Trophoblast cell (in vitro differentiated cells and primary cell): ENCODE results near the gene CRX.

Source experiments
- DNase-seq, 2 donors: peaks; one replicate each; pipeline ENCODE4 v3.0.0-alpha.2; 2016
- H2AFZ ChIP-seq: 2 replicates; pipeline ENCODE4 v1.6.1; 2013; ENCODE audit warnings: low read length, moderate library complexity, mild to moderate bottlenecking; ENCODE audit not compliant: insufficient read depth, poor library complexity
- H2AK5ac ChIP-seq: 2 replicates; pipeline ENCODE4 v1.6.1; 2013; ENCODE audit warnings: mild to moderate bottlenecking, low read length
- H2BK120ac ChIP-seq: 2 replicates; pipeline ENCODE4 v1.6.1; 2013; ENCODE audit warnings: low read length, mild to moderate bottlenecking, moderate library complexity; ENCODE audit not compliant: insufficient read depth, poor library complexity
- H2BK12ac ChIP-seq: 2 replicates; pipeline ENCODE4 v1.6.1; 2013; ENCODE audit warnings: mild to moderate bottlenecking, low read length, moderate library complexity
- H2BK5ac ChIP-seq: 2 replicates; pipeline ENCODE4 v1.6.1; 2013; ENCODE audit warnings: low read length, low read depth, moderate library complexity, mild to moderate bottlenecking; ENCODE audit not compliant: poor library complexity
- H3K14ac ChIP-seq: 2 replicates; pipeline ENCODE4 v1.6.1; 2013; ENCODE audit warnings: mild to moderate bottlenecking, low read length
- H3K18ac ChIP-seq: 2 replicates; pipeline ENCODE4 v1.6.1; 2013; ENCODE audit warnings: mild to moderate bottlenecking, low read length
- H3K23ac ChIP-seq: 2 replicates; pipeline ENCODE4 v1.6.1; 2013; ENCODE audit warnings: low read length
- H3K27ac ChIP-seq: 2 replicates; pipeline ENCODE4 v1.5.1; 2013; ENCODE audit warnings: low read depth, mild to moderate bottlenecking, inconsistent platforms, low read length, moderate library complexity
- H3K27me3 ChIP-seq: 2 replicates; pipeline ENCODE4 v1.6.1; 2013; ENCODE audit warnings: inconsistent platforms, mild to moderate bottlenecking, low read length, moderate library complexity; ENCODE audit not compliant: insufficient read depth
- H3K36me3 ChIP-seq, 2 experiments: 1 replicate in 1 of 2; 2 replicates in 1 of 2; pipeline ENCODE4 v1.6.1; 2013; ENCODE audit warnings: low read length in 2 of 2, mild to moderate bottlenecking in 2 of 2, moderate library complexity in 1 of 2; ENCODE audit not compliant: insufficient read depth in 2 of 2, control insufficient read depth in 1 of 2
- H3K4ac ChIP-seq: 2 replicates; pipeline ENCODE4 v1.6.1; 2013; ENCODE audit warnings: low read depth, mild to moderate bottlenecking, low read length, moderate library complexity
- H3K4me1 ChIP-seq, 2 experiments: 1 replicate in 1 of 2; 2 replicates in 1 of 2; pipeline ENCODE4 v1.6.1; 2013; ENCODE audit warnings: low read length in 2 of 2, mild to moderate bottlenecking in 2 of 2, moderate library complexity in 1 of 2; ENCODE audit not compliant: insufficient read depth in 2 of 2, control insufficient read depth in 1 of 2
- H3K4me2 ChIP-seq: 2 replicates; pipeline ENCODE4 v1.6.1; 2013; ENCODE audit warnings: inconsistent platforms, mild to moderate bottlenecking, low read length, moderate library complexity
- H3K4me3 ChIP-seq: 2 replicates; pipeline ENCODE4 v1.5.1; 2013; ENCODE audit warnings: mild to moderate bottlenecking, low read depth, low read length, inconsistent platforms
- H3K79me1 ChIP-seq: one replicate; pipeline ENCODE4 v1.6.1; 2013; ENCODE audit warnings: low read length
- H3K79me2 ChIP-seq: 2 replicates; pipeline ENCODE4 v1.6.1; 2013; ENCODE audit warnings: low read length, mild to moderate bottlenecking; ENCODE audit not compliant: control insufficient read depth, insufficient read depth, poor library complexity
- H3K9ac ChIP-seq: 2 replicates; pipeline ENCODE4 v1.6.1; 2013; ENCODE audit warnings: mild to moderate bottlenecking, low read length
- H3K9me3 ChIP-seq: 2 replicates; pipeline ENCODE4 v1.6.1; 2013; ENCODE audit warnings: low read depth, mild to moderate bottlenecking, control low read depth, inconsistent platforms, low read length; ENCODE audit not compliant: insufficient read depth
- H4K12ac ChIP-seq: 2 replicates; pipeline ENCODE4 v1.6.1; 2013; ENCODE audit warnings: low read depth, mild to moderate bottlenecking, low read length, moderate library complexity
- H4K8ac ChIP-seq: 2 replicates; pipeline ENCODE4 v1.6.1; 2013; ENCODE audit warnings: low read depth, mild to moderate bottlenecking, low read length, moderate library complexity
- H4K91ac ChIP-seq: one replicate; pipeline ENCODE4 v1.6.1; 2013; ENCODE audit warnings: low read depth, mild to moderate bottlenecking, low read length, moderate library complexity
- WGBS: extraction: QIAGEN DNeasy Blood & Tissue Kit; methylation state at CpG from one replicate; pipeline ENCODE4 v1.1.7; 2013; ENCODE audit warnings: missing lambda C conversion rate; ENCODE audit not compliant: insufficient read length, insufficient coverage; ENCODE audit errors: extremely low coverage; 5-methylcytosine and 5-hydroxymethylcytosine counted together

Gene CRX

GRCh38 chr19:47819858-47820257 is 1.9 kb upstream of the CRX start:
- Histone ChIP-seq H2BK12ac (no peak overlapping the region), H3K27me3 (no peaks in the 10 kb centered on the region), H2BK120ac (no peak overlapping the region), H3K4me1 (no peaks in the 10 kb centered on the region), H2AFZ (no peak overlapping the region), H3K4ac (no peak overlapping the region), H4K12ac (no peak overlapping the region), H3K4me3 (no peak overlapping the region), H3K18ac (no peak overlapping the region), H3K79me1 (no peaks in the 10 kb centered on the region), H2AK5ac (no peak overlapping the region), H4K91ac (no peak overlapping the region), H3K23ac (no peak overlapping the region), H3K27ac (no peak overlapping the region), H3K14ac (no peak overlapping the region), H3K79me2 (no peaks in the 10 kb centered on the region), H3K4me2 (no peak overlapping the region), H4K8ac (no peak overlapping the region), H3K9me3 (peaks cover 1% of the 10 kb centered on the region), H2BK5ac (no peak overlapping the region), H3K9ac (no peak overlapping the region), H3K36me3 (no peaks in the 10 kb centered on the region)
- no CpG with 5 or more reads among the region's 10 CpGs for WGBS
- no peak for DNase-seq

DNA sequence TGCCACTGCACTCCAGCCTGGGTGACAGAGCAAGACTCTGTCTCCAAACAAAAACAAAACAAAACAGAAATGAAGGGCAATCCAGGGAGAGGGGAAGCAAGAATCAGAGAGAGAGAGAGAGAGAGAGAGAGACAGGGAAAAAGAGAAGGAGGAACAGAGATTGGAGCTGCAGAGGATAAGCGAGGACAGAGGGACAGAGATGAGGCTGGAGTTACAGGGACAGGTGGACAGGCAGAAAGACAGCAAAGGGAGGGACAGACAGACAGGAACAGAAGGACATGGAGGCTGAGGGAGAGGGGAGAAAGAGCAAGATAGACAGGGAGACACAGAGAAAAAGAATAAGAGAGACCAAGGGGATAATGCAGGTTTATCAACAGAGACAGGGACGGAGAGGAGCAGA is 1.3 kb upstream of the CRX start:
- no peak overlapping the region for H4K91ac ChIP-seq
- no peak overlapping the region for H3K9ac ChIP-seq
- DNase-seq = no peak
- no peaks in the 10 kb centered on the region for H3K4me1 ChIP-seq
- no peak overlapping the region for H3K4me3 ChIP-seq
- H3K9me3 ChIP-seq = peaks cover 1% of the 10 kb centered on the region
- H4K12ac ChIP-seq = no peak overlapping the region
- no CpG with 5 or more reads among the region's 2 CpGs for WGBS
- H2BK5ac ChIP-seq = no peak overlapping the region
- no peak overlapping the region for H3K14ac ChIP-seq
- H3K79me2 ChIP-seq = no peaks in the 10 kb centered on the region
- H3K79me1 ChIP-seq = no peaks in the 10 kb centered on the region
- H3K4ac ChIP-seq = no peak overlapping the region
- no peak overlapping the region for H3K23ac ChIP-seq
- H3K27me3 ChIP-seq = no peaks in the 10 kb centered on the region
- H2BK120ac ChIP-seq = no peak overlapping the region
- H2AK5ac ChIP-seq = no peak overlapping the region
- H4K8ac ChIP-seq = no peak overlapping the region
- no peaks in the 10 kb centered on the region for H3K36me3 ChIP-seq
- H2BK12ac ChIP-seq = no peak overlapping the region
- H3K18ac ChIP-seq = no peak overlapping the region
- H3K27ac ChIP-seq = no peak overlapping the region
- no peak overlapping the region for H2AFZ ChIP-seq
- H3K4me2 ChIP-seq = no peak overlapping the region

DNA sequence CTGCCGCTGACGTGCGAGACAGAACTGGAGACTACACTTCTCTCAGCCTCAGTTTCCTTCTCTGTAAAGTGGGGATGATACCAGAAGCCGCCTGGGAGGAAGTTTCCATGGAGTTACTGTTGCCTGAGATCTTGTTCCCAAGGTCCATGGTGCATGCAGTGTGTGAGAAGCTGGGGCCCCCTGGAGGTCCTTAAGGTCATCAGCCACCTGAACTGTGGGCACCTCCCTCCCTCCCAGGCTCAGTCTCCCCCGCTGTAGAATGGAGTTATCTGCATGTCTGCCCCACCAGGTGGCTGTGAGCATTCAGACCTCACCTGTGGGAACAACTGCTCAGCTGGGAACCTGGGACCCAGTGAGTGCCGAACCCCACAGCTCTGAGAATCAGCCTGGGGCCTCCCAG is 2.7 kb downstream of the CRX start:
- Histone ChIP-seq H3K9ac (no peak overlapping the region), H3K18ac (no peak overlapping the region), H2BK5ac (no peak overlapping the region), H3K4ac (no peak overlapping the region), H3K27me3 (no peaks in the 10 kb centered on the region), H4K12ac (no peak overlapping the region), H2AK5ac (no peak overlapping the region), H2BK12ac (no peak overlapping the region), H3K9me3 (peaks cover 1% of the 10 kb centered on the region), H3K27ac (no peak overlapping the region), H3K23ac (no peak overlapping the region), H2AFZ (no peak overlapping the region), H4K8ac (no peak overlapping the region), H3K36me3 (no peaks in the 10 kb centered on the region), H3K79me2 (no peaks in the 10 kb centered on the region), H2BK120ac (no peak overlapping the region), H4K91ac (no peak overlapping the region), H3K79me1 (no peaks in the 10 kb centered on the region), H3K14ac (no peak overlapping the region), H3K4me2 (no peak overlapping the region), H3K4me3 (no peak overlapping the region), H3K4me1 (no peaks in the 10 kb centered on the region)
- no CpG with 5 or more reads among the region's 6 CpGs for WGBS
- DNase-seq = no peak

DNA sequence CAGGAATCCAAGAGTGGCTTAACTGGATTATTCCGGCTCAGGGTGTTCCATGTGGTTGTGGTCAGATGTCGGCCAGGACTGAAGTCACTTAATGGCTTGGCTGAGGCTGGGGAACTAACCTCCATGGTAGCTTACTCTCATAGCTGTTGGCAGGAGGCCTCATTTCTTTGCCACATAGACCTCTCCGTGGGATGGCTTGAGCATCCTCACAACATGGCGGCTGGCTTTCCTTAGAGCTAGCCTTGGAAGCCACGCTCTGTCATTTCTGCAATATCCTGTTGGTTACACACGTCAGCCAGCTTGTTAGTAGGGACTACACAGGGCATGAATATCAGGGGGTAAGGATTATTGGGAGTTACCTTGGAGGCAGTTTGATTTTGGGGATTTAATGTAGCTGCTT is 5.1 kb downstream of the CRX start:
- Histone ChIP-seq H2AFZ (no peak overlapping the region), H2BK5ac (no peak overlapping the region), H3K4me3 (no peak overlapping the region), H3K23ac (no peak overlapping the region), H3K9ac (no peak overlapping the region), H4K12ac (no peak overlapping the region), H2BK120ac (no peak overlapping the region), H3K79me1 (no peaks in the 10 kb centered on the region), H3K9me3 (no peaks in the 10 kb centered on the region), H2AK5ac (no peak overlapping the region), H3K4me1 (no peaks in the 10 kb centered on the region), H4K91ac (no peak overlapping the region), H4K8ac (no peak overlapping the region), H3K18ac (no peak overlapping the region), H3K36me3 (no peaks in the 10 kb centered on the region), H3K27me3 (no peaks in the 10 kb centered on the region), H2BK12ac (no peak overlapping the region), H3K14ac (no peak overlapping the region), H3K79me2 (no peaks in the 10 kb centered on the region), H3K27ac (no peak overlapping the region), H3K4me2 (no peak overlapping the region), H3K4ac (no peak overlapping the region)
- no CpG with 5 or more reads among the region's 6 CpGs for WGBS
- DNase-seq = no peak
